Epithelial cell of proximal tubule (primary cell): Measurements from ENCODE around the gene MRPL12. TPM values are rescaled to one million over a fixed set of nuclear protein-coding genes. Genes with fewer than 3 reads are reported as not detected.

Source experiments
- DNase-seq: peaks from one replicate; pipeline ENCODE4 v3.0.0-alpha.2; 2011; ENCODE audit warnings: low read depth
- H3K4me3 ChIP-seq: 2 replicates; pipeline ENCODE4 v1.5.1; 2011; ENCODE audit warnings: low read depth, mild to moderate bottlenecking, low read length
- CTCF ChIP-seq: conservative IDR thresholded peaks from 2 replicates; pipeline ENCODE4 v1.5.1; 2012; ENCODE audit warnings: low read depth, mild to moderate bottlenecking, low read length
- total RNA-seq: library from RNA; depleted of rRNA; stranded (reverse); fragments of >200 nt; gene quantifications from 2 replicates; pipeline ENCODE4 v1.2.3, GENCODE V29; 2015

The MRPL12 gene
- total RNA-seq, 1 donor from 2014 or later = 127 TPM

GRCh38 chr17:81713004-81713555 is 9.9 kb downstream of the MRPL12 start:
- H3K4me3 ChIP-seq = peak overlapping the region; percentile 72
- no peak for DNase-seq
- TF ChIP-seq CTCF = no peak

- peak overlapping the region; percentile 72 for H3K4me3 ChIP-seq
- no peak for DNase-seq
- TF ChIP-seq CTCF = no peak
Measured at GRCh38 chr17:81713556-81714411, 10.6 kb downstream of the MRPL12 start.

GRCh38 chr17:81714412-81715106 is 11.4 kb downstream of the MRPL12 start:
- H3K4me3 ChIP-seq = peak overlapping the region; percentile 72
- TF ChIP-seq CTCF = no peak
- no peak for DNase-seq

- no peak overlapping the region for H3K4me3 ChIP-seq
- no peak for TF ChIP-seq CTCF
Measured at GRCh38 chr17:81715107-81715871, 12.1 kb downstream of the MRPL12 start.

GRCh38 chr17:81715872-81716673 is 12.9 kb downstream of the MRPL12 start:
- TF ChIP-seq CTCF = peak; percentile 4
- no peak for DNase-seq
- no peak overlapping the region for H3K4me3 ChIP-seq

More at GRCh38 chr17:81715107-81715871, 12.1 kb downstream of the MRPL12 start:
- DNase-seq = no peak

GRCh38 chr17:81716674-81716996 is 13.5 kb downstream of the MRPL12 start:
- TF ChIP-seq CTCF = no peak
- no peak for DNase-seq
- no peak overlapping the region for H3K4me3 ChIP-seq
